Coronary artery (tissue), 2 donors: ENCODE results near the gene TNFRSF18.

ENCODE experiments used
- DNase-seq: peaks from one replicate; pipeline ENCODE4 v3.0.0-alpha.2; 2017; ENCODE audit warnings: low spot score
- H3K27ac ChIP-seq, 2 donors: fragments of 200-600 bp; sonication (generic); one replicate each; pipeline ENCODE4 v1.5.1; 2016 to 2019
- H3K4me3 ChIP-seq: fragments of 200-600 bp; sonication (generic); 2 replicates; pipeline ENCODE4 v1.5.1; 2016; ENCODE audit warnings: mild to moderate bottlenecking, moderate library complexity
- CTCF ChIP-seq: fragments of 200-600 bp; sonication (generic); IDR thresholded peaks from one replicate; pipeline ENCODE4 v1.5.1; 2019; ENCODE audit warnings: antibody characterized with exemption

TNFRSF18 gene

GRCh38 chr1:1175221-1176062 lies 30.9 kb downstream of the TNFRSF18 start:
- H3K27ac ChIP-seq, result no peak overlapping the region
- no peak overlapping the region for H3K4me3 ChIP-seq
- DNase-seq, result no peak
- TF ChIP-seq CTCF, result no peak

GRCh38 chr1:1173793-1174415 lies 32.5 kb downstream of the TNFRSF18 start, which contains the start of gene TTLL10:
Gene TTLL10 (plus strand): TSS chr1:1173880. CDS start chr1:1179216, 5,336 bp downstream.
- H3K27ac ChIP-seq, result no peak within 1 kb of the TSS
- H3K4me3 ChIP-seq, result no peak within 1 kb of the TSS
- DNase-seq, result no peak
- no peak for TF ChIP-seq CTCF

- no peak for DNase-seq
Observed at GRCh38 chr1:1173061-1173792, 33.2 kb downstream of the TNFRSF18 start.

GRCh38 chr1:1171546-1172340 lies 34.6 kb downstream of the TNFRSF18 start:
- Histone ChIP-seq H3K27ac (no peak overlapping the region), H3K4me3 (no peak overlapping the region)
- TF ChIP-seq CTCF, result no peak
- no peak for DNase-seq

More at GRCh38 chr1:1173061-1173792, 33.2 kb downstream of the TNFRSF18 start:
- no peak for TF ChIP-seq CTCF
- Histone ChIP-seq H3K27ac (no peak overlapping the region), H3K4me3 (no peak overlapping the region)

GRCh38 chr1:1171161-1171545 lies 35.2 kb downstream of the TNFRSF18 start:
- TF ChIP-seq CTCF, result no peak
- no peak overlapping the region for H3K4me3 ChIP-seq
- no peak for DNase-seq
- H3K27ac ChIP-seq, result no peak overlapping the region

GRCh38 chr1:1170215-1171091 lies 35.9 kb downstream of the TNFRSF18 start:
- no peak for DNase-seq
- no peak overlapping the region for H3K4me3 ChIP-seq
- no peak for TF ChIP-seq CTCF
- no peak overlapping the region for H3K27ac ChIP-seq
